Activated T-helper 2 cell treated with anti-CD3 and anti-CD28 coated beads, Interferon-gamma antibody, Interleukin-2, Interleukin-4, amounts not matched to agents 10 μg/mL and 5 μg/mL and 100 μg/mL, durations not matched to agents 14 hours and 24 hours and 36 hours (primary cell): ENCODE data around the gene MTHFD1L. TPM values are rescaled to one million over a fixed set of nuclear protein-coding genes. Genes with fewer than 3 reads are reported as not detected.
"Not testable (repeated sequence)": the region's sequence is repeated elsewhere in the genome, so short reads cannot be mapped to it uniquely, and the experiment has no call there.

Experiments used
- DNase-seq: peaks from one replicate; pipeline ENCODE4 v3.0.0; 2021; ENCODE audit warnings: low spot score
- H3K27ac Mint-ChIP-seq: one replicate; pipeline ENCODE4 v1.8.0; 2021; ENCODE audit warnings: mixed read lengths
- H3K27me3 Mint-ChIP-seq: one replicate; pipeline ENCODE4 v1.8.0; 2021; ENCODE audit warnings: low read depth, mixed read lengths
- H3K36me3 Mint-ChIP-seq: one replicate; pipeline ENCODE4 v1.8.0; 2021; ENCODE audit warnings: low read depth, mixed read lengths
- H3K4me1 Mint-ChIP-seq: one replicate; pipeline ENCODE4 v1.8.0; 2021; ENCODE audit warnings: low read depth, mixed read lengths
- H3K4me3 Mint-ChIP-seq: one replicate; pipeline ENCODE4 v1.8.0; 2021; ENCODE audit warnings: low read depth, mild to moderate bottlenecking, moderate library complexity, mixed read lengths
- H3K9me3 Mint-ChIP-seq: one replicate; pipeline ENCODE4 v1.8.0; 2021; ENCODE audit warnings: mixed read lengths
- intact Hi-C: fragments of 100-400 bp; cut with micrococcal nuclease; formaldehyde crosslinking; loops from one replicate; pipeline ENCODE4 v1.15.1; 2023
- total RNA-seq: library from RNA; stranded (reverse); gene quantifications from 2 replicates; pipeline ENCODE4 v1.2.3, GENCODE V29; 2022

Gene MTHFD1L
- total RNA-seq, 1 donor from 2014 or later, result 93.4 TPM

DNA sequence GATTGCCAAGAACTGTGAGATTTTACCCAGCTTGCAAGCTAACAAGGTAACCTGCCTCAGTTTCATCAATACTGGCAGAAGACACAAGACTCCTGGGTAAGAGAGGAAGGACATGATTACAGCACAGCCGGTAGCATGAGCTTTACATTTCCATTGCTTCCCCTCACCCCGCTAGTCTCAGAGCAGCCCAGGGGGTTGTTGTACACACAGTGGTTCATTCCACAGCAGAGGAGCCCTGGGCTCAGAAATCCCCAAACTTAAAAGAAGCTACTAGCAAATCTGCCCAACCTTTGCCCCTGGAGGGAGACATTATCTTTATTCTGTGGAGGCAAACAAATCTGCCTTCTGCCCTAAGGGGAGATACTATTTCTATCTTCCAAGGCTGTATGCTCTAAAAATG, 17.1 kb upstream of the MTHFD1L start:
- no peaks in the 10 kb centered on the region for H3K36me3 Mint-ChIP-seq
- H3K27ac Mint-ChIP-seq, result no peak overlapping the region
- no peaks in the 10 kb centered on the region for H3K9me3 Mint-ChIP-seq
- intact Hi-C loops, result no loop called here
- no peak overlapping the region for H3K4me3 Mint-ChIP-seq
- H3K27me3 Mint-ChIP-seq, result peaks cover 45% of the 10 kb centered on the region
- peaks cover 7% of the 10 kb centered on the region for H3K4me1 Mint-ChIP-seq
- no peak for DNase-seq

DNA sequence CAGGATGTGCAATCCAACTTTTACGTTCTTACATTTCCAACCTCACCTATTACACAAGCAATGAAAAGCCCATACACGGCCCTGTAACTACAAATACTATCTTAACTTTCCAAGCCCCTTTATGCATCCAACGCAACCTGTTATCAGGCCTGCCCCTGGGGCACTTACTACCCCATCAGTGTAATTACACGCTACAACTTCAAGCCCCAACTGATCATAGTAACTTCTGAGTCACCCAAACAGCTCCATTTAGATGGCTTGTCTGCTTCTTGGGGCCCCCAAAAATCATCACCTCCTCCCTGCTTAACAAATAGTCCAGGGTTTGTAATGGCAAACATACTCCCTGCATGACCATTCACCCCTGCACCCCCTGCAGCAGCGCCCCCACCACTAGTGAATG, 11.1 kb upstream of the MTHFD1L start:
- H3K4me1 Mint-ChIP-seq, DNase-seq, H3K36me3 Mint-ChIP-seq, intact Hi-C loops, H3K9me3 Mint-ChIP-seq, H3K4me3 Mint-ChIP-seq, H3K27ac Mint-ChIP-seq: not testable (repeated sequence)
- H3K27me3 Mint-ChIP-seq, result peaks cover 36% of the 10 kb centered on the region

DNA sequence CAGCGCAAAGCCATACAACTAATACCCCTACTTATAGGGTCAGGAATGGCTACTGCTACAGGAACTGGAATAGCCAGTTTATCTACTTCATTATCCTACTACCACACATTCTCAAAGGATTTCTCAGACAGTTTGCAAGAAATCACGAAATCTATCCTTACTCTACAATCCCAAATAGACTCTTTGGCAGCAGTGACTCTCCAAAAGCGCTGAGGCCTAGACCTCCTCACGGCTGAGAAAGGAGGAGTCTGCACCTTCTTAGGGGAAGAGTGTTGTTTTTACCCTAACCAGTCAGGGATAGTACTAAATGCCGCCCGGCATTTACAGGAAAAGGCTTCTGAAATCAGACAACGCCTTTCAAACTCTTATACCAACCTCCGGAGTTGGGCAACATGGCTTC, 10.3 kb upstream of the MTHFD1L start:
- H3K27ac Mint-ChIP-seq, H3K36me3 Mint-ChIP-seq, DNase-seq, H3K9me3 Mint-ChIP-seq, intact Hi-C loops, H3K4me3 Mint-ChIP-seq, H3K4me1 Mint-ChIP-seq: not testable (repeated sequence)
- peaks cover 30% of the 10 kb centered on the region for H3K27me3 Mint-ChIP-seq

DNA sequence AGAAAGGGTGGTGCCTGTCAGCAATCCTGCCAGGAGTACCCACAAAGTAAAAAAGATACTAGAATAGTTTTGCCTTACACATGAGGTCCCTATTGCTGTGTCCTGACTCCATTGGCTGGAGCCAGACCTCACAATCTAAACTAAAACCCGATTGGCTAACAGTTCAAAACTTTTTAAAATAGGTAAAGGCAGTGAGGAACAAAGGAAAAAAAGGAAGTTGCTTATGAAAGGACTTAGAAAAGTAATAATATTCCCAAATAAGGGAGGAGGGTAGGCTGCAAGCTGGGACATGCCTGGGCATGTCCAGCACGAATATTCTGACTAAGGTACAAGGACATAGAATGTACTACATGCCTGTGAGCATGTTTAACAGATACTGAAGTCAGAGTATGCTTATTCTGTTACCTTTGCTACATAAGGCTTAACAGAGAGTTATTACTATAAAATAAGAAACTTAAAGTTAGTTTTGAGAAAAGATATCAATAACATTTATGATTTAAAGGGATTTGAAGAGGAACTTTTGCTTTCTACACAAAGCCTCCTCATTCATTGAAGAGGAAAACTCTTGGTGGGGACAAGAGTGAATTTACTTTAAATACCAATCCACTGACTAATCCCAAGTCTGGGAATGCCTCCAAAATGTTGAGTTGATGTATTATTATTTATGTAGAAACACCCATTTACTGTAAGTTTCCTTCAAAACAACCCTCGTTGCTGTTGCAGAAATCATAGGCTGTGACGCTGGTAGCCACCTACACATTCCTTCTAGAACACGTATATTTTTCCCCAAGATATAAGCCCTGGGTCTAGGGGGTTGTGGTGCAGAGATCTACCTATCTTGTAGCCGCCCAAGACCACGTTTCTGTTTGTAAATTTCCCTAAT, 8.2 kb upstream of the MTHFD1L start:
- Mint-ChIP-seq H3K4me3 (no peak overlapping the region), H3K36me3 (no peaks in the 10 kb centered on the region), H3K27ac (no peak overlapping the region), H3K9me3 (no peaks in the 10 kb centered on the region), H3K4me1 (peaks cover 12% of the 10 kb centered on the region), H3K27me3 (peaks cover 30% of the 10 kb centered on the region)
- intact Hi-C loops, result no loop called here
- no peak for DNase-seq

DNA sequence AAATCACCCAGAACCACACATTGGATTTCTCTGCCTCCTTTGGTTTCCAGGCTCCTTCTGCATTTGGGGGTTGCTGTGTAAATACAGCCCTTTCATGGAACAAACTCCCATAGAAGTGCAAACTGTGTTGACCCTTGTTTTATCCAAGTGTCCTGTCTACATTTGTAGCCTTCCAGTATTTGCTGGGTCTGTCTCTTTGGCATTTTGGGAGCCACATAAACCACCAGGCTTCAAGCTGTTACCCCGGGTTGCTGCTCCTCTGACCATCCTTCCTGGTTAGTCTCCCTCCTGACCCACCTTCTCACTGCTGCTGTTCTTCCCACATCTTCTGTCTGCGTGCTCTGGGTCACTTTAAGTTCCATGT, 7.6 kb upstream of the MTHFD1L start:
- Mint-ChIP-seq H3K9me3 (no peaks in the 10 kb centered on the region), H3K4me1 (peaks cover 18% of the 10 kb centered on the region), H3K4me3 (no peak overlapping the region), H3K27me3 (peaks cover 33% of the 10 kb centered on the region), H3K36me3 (no peaks in the 10 kb centered on the region), H3K27ac (no peak overlapping the region)
- intact Hi-C loops, result no loop called here
- DNase-seq, result no peak

DNA sequence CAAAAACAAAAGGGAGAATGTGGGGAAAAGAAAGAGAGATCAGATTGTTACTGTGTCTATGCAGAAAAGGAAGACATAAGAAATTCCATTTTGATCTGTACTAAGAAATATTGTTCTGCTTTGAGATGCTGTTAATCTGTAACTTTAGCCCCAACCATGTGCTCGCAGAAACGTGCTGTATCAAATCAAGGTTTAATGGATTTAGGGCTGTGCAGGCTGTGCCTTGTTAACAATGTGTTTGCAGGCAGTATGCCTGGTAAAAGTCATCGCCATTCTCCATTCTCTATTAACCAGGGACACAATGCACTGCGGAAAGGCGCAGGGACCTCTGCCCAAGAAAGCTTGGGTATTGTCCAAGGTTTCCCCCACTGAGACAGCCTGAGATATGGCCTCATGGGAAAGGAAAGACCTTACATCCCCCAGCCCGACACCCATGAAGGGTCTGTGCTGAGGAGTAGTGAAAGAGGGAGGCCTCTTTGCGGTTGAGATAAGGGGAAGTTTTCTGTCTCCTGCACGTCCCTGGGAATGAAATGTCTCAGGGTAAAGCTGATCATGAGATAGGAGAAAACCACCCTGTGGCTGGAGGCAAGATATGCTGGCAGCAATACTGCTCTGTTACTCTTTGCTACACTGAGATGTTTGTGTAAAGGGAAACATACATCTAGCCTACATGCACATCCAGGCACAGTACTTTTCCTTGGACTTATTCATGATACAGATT, 3.9 kb upstream of the MTHFD1L start:
- Mint-ChIP-seq H3K4me3 (peak overlapping the region; percentile 11), H3K27me3 (peaks cover 25% of the 10 kb centered on the region), H3K4me1 (peaks cover 30% of the 10 kb centered on the region)
- DNase-seq, result peak; percentile 14
- H3K27ac Mint-ChIP-seq, intact Hi-C loops, H3K36me3 Mint-ChIP-seq, H3K9me3 Mint-ChIP-seq: not testable (repeated sequence)

DNA sequence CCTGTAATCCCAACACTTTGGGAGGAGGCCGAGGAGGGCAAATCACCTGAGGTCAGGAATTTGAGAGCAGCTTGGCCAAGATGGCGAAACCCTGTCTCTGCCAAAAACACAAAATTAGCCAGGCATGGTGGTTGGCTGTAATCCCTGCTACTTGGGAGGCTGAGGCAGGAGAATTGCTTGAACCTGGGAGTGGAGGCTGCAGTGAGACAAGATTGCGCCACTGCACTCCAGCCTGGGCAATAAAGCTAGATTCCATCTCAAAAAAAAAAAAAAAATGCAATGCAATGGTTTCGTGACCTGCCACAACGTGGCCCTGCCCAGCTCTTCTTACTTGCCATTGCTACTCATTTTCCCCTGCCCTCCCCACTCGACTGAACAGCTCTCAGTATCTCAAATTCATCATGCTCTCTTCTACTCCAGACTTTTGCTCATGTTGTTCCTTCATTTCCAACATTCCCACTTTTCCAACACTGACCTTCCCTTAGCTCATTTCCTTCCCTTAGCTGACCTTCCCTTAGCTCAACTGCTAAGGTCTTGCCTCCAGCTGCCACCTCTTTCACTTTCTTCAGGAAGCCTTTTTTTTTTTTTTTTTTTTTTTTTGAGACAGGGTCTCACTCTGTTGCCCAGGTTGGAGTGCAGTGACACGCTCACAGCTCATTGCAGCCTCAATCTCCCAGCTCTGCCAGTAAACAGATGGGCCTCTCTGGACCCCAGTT, 2.1 kb upstream of the MTHFD1L start:
- peaks cover 25% of the 10 kb centered on the region for H3K27me3 Mint-ChIP-seq
- no peak for DNase-seq
- H3K4me3 Mint-ChIP-seq, result no peak overlapping the region
- peaks cover 37% of the 10 kb centered on the region for H3K4me1 Mint-ChIP-seq
- intact Hi-C loops, result no loop called here
- no peak overlapping the region for H3K27ac Mint-ChIP-seq
- no peaks in the 10 kb centered on the region for H3K9me3 Mint-ChIP-seq
- H3K36me3 Mint-ChIP-seq, result peaks cover 8% of the 10 kb centered on the region

DNA sequence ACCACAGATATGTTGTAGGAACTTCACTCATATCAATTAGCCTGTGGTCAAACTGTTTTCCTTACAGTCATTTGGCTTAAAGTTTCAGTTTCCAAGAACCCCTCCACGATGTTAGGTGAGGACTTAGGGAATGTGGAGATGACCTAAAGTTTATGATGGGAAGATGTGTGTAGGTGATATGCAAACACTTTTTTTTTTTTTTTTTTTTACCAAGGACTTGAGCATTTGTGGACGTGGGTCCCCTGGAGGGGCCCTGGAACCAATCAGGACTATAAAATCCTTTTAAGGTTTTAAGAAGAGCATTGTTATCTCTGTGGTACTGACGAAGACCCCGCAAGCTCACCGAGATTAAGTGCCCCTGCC, 478 bp upstream of the MTHFD1L start:
- H3K27ac Mint-ChIP-seq, result no peak overlapping the region
- H3K36me3 Mint-ChIP-seq, result peaks cover 8% of the 10 kb centered on the region
- DNase-seq, result no peak
- peak overlapping the region; percentile 79 for H3K4me3 Mint-ChIP-seq
- no peaks in the 10 kb centered on the region for H3K9me3 Mint-ChIP-seq
- intact Hi-C loops, result loop anchor here (5.0 kb wide), 1 partner anchor 527 kb away; the partner anchor contains the start of gene ZBTB2
- peaks cover 20% of the 10 kb centered on the region for H3K27me3 Mint-ChIP-seq
- peaks cover 38% of the 10 kb centered on the region for H3K4me1 Mint-ChIP-seq

DNA sequence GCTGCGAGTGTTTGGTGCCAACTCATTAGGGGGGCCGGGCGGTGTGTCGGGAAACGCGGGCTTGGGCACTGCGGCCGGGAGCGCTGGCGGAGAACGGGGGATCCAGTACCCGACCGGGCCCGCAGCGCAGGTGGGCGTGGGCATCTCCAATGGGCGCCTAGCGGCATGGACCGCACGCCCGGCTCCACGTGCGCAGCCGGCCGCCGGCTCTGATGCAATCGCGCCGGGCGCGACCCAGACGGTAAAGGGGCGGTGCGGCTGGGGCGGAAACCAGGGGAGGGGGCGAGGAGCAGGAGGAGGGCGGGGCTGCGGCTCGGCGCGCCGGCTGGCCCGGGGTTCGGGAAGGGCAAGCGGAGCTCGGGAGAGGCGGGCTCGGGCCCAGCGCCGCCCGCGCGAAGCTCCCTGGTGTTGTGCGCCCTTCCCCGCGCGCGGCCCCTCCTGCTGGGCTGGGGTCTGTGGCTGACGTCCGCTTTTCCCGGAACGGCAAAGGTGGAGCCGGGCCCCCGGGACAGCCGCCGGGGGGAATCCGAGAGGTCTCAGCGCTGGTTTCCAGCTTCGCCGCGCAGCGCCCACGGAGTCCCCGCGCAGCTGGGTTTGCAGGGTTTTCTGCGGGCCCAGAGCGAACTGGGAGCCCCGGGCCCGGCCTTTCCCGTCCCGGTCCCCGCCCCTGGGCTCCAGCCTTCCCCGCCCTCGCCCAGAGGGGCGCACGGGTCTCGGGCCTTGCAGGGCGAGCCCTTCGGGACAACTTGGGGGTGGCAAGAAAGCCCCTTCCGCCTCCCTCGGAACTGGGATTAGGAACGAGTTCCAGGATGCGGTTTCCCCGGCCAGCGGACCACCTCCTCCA, 867 bp downstream of the MTHFD1L start:
- Mint-ChIP-seq H3K4me1 (peaks cover 39% of the 10 kb centered on the region), H3K27ac (peak overlapping the region; percentile 85), H3K36me3 (peaks cover 8% of the 10 kb centered on the region), H3K9me3 (no peaks in the 10 kb centered on the region), H3K4me3 (peak overlapping the region; percentile 94), H3K27me3 (peaks cover 16% of the 10 kb centered on the region)
- peak; percentile 80 for DNase-seq
- intact Hi-C loops, result loop anchor here (5.0 kb wide), 1 partner anchor 526 kb away; the partner anchor contains the start of gene ZBTB2

DNA sequence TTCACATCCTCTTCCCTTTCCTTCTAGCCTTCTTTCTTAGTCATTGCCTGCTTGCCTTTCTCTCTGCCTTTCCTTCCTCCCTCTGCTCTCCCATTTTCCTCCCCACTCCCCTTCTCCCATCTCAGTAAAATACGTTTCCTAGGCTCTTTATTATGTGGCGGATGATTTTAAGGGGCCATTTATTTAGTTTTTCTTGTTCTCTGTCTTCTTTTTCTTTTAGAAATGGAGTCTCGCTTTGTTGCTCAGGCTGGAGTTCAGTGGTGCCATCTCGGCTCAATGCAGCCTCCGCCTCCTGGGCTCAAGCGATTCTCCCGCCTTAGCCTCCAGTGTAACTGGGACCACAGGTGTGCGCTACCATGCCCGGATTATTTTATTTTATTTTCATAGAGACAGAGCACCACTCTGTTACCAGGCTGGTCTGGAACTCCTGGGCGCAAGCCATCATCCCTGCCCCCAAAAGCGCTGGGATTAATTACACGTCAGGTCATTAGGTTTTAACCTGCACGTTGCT, 1.5 kb downstream of the MTHFD1L start:
- Mint-ChIP-seq H3K9me3 (no peaks in the 10 kb centered on the region), H3K27ac (peak overlapping the region; percentile 85), H3K4me3 (peak overlapping the region; percentile 94), H3K36me3 (peaks cover 9% of the 10 kb centered on the region), H3K27me3 (peaks cover 14% of the 10 kb centered on the region), H3K4me1 (peaks cover 33% of the 10 kb centered on the region)
- intact Hi-C loops, result loop anchor here (5.0 kb wide), 1 partner anchor 525 kb away; the partner anchor contains the start of gene ZBTB2
- no peak for DNase-seq

DNA sequence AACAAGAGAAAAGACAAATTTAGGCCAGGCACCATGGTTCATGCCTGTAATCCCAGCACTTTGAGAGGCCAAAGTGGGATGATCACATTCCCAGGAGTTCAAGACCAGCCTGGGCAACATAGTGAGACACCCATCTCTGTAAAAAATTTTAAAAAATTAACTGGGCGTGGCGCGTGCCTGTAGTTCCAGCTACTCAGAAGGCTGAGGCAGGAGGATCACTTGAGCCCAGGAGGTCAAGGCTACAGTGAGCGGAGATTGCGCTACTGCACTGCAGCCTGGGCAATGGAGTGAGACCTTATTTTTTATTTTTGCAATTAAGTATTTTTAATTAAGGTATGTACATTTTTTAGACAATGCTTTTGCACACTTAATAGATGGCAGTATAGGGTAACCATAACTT, 3.3 kb downstream of the MTHFD1L start:
- DNase-seq, result no peak
- H3K9me3 Mint-ChIP-seq, result no peaks in the 10 kb centered on the region
- H3K27ac Mint-ChIP-seq, result no peak overlapping the region
- peaks cover 22% of the 10 kb centered on the region for H3K4me1 Mint-ChIP-seq
- intact Hi-C loops, result loop anchor here (5.0 kb wide), 1 partner anchor 524 kb away; the partner anchor contains the start of gene ZBTB2
- no peak overlapping the region for H3K4me3 Mint-ChIP-seq
- peaks cover 2% of the 10 kb centered on the region for H3K27me3 Mint-ChIP-seq
- H3K36me3 Mint-ChIP-seq, result peaks cover 13% of the 10 kb centered on the region

DNA sequence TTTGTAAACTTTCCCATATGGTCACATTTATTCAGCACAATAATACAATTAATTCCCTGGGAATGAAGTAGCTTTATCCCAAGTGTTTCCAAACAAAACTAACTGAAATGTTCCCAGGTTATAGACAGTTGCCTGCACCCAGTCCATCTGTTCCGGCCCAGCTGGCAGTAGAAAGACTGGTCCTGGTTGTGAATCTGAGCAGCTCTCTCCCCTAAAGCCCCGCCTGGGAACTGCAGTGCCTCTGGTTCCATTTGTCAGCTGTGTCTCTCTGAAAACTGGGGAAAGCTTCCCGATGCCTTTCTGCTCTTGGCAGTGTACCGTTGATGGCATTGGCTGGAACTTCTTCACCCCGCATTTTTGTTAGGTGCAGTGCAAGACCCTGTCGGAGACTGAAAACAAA, 8.7 kb downstream of the MTHFD1L start:
- Mint-ChIP-seq H3K27ac (no peak overlapping the region), H3K4me1 (peaks cover 9% of the 10 kb centered on the region), H3K36me3 (peaks cover 30% of the 10 kb centered on the region), H3K4me3 (no peak overlapping the region), H3K27me3 (no peaks in the 10 kb centered on the region), H3K9me3 (no peaks in the 10 kb centered on the region)
- no peak for DNase-seq
- intact Hi-C loops, result no loop called here
